DND-41 (cell line): Measurements from ENCODE around the gene DNAH12.

Experiments used
- ATAC-seq: fragments of 200-7000 bp; cut with Tn5 transposase; 3 replicates; pipeline ENCODE4 v1.9.1; 2021; ENCODE audit warnings: low read depth; ENCODE audit not compliant: insufficient read depth
- DNase-seq: peaks from one replicate; pipeline ENCODE4 v3.0.0-alpha.2; 2020
- H2AFZ ChIP-seq: 2 replicates; pipeline ENCODE4 v1.6.0; 2012; ENCODE audit warnings: low read depth, low read length
- H3K27ac ChIP-seq: 2 replicates; pipeline ENCODE4 v1.5.1; 2012; ENCODE audit warnings: low read length, inconsistent platforms
- H3K27me3 ChIP-seq: fragments of 200-600 bp; sonication (generic); 2 replicates; pipeline ENCODE4 v1.6.0; 2012; ENCODE audit warnings: low read length, mild to moderate bottlenecking, inconsistent platforms; ENCODE audit not compliant: insufficient read depth, poor library complexity
- H3K36me3 ChIP-seq: 2 replicates; pipeline ENCODE4 v1.5.1; 2012; ENCODE audit warnings: low read length, inconsistent platforms; ENCODE audit not compliant: insufficient read depth
- H3K4me1 ChIP-seq: 2 replicates; pipeline ENCODE4 v1.5.1; 2012; ENCODE audit warnings: mild to moderate bottlenecking, low read length; ENCODE audit not compliant: insufficient read depth
- H3K4me2 ChIP-seq: 2 replicates; pipeline ENCODE4 v1.6.0; 2012; ENCODE audit warnings: mild to moderate bottlenecking, moderate library complexity, low read length, inconsistent platforms; ENCODE audit not compliant: insufficient read depth
- H3K4me3 ChIP-seq, 2 experiments: fragments of 200-600 bp in 1 of 2; shearing (Covaris generic) in 1 of 2; 2 replicates each; pipeline ENCODE4 v1.5.1; 2012 to 2016; ENCODE audit warnings: inconsistent platforms in 2 of 2, low read length in 2 of 2, mild to moderate bottlenecking in 2 of 2, low read depth in 1 of 2, moderate library complexity in 1 of 2
- H3K79me2 ChIP-seq: 2 replicates; pipeline ENCODE4 v1.6.0; 2012; ENCODE audit warnings: low read length, inconsistent platforms; ENCODE audit not compliant: insufficient read depth
- H3K9ac ChIP-seq: 2 replicates; pipeline ENCODE4 v1.6.0; 2012; ENCODE audit warnings: low read depth, mild to moderate bottlenecking, inconsistent platforms, low read length, moderate library complexity
- H3K9me3 ChIP-seq: 2 replicates; pipeline ENCODE4 v1.5.1; 2012; ENCODE audit warnings: low read length, moderate library complexity, mild to moderate bottlenecking, inconsistent platforms; ENCODE audit not compliant: insufficient read depth, severe bottlenecking
- H4K20me1 ChIP-seq: 2 replicates; pipeline ENCODE4 v1.6.0; 2012; ENCODE audit warnings: low read length; ENCODE audit not compliant: insufficient read depth
- CTCF ChIP-seq: IDR thresholded peaks from 2 replicates; pipeline ENCODE4 v1.5.1; 2012; ENCODE audit warnings: borderline replicate concordance, low read length, moderate library complexity, mild to moderate bottlenecking; ENCODE audit not compliant: poor library complexity, severe bottlenecking; ENCODE audit errors: extremely low read depth
- EZH2 ChIP-seq: IDR thresholded peaks from 3 replicates; pipeline ENCODE4 v1.6.1; 2012; ENCODE audit warnings: borderline replicate concordance, low read depth, mild to moderate bottlenecking, moderate library complexity, low read length, inconsistent platforms; ENCODE audit not compliant: severe bottlenecking

Gene DNAH12

GRCh38 chr3:57505901-57506300 lies 38.2 kb downstream of the DNAH12 start:
- H3K36me3 ChIP-seq, result no peaks in the 10 kb centered on the region
- TF ChIP-seq CTCF, result no peak
- no peak for TF ChIP-seq EZH2
- ATAC-seq, result no peak

GRCh38 chr3:57500506-57500905 lies 43.6 kb downstream of the DNAH12 start:
- no peak overlapping the region for H3K27ac ChIP-seq
- H3K9me3 ChIP-seq, result no peaks in the 10 kb centered on the region
- no peaks in the 10 kb centered on the region for H3K27me3 ChIP-seq
- no peaks in the 10 kb centered on the region for H3K36me3 ChIP-seq
- H3K4me2 ChIP-seq, result no peak overlapping the region
- H3K4me1 ChIP-seq, result no peaks in the 10 kb centered on the region
- H3K9ac ChIP-seq, result no peak overlapping the region
- no peak for TF ChIP-seq EZH2
- TF ChIP-seq CTCF, result no peak
- H3K79me2 ChIP-seq, result no peaks in the 10 kb centered on the region
- no peak overlapping the region for H2AFZ ChIP-seq
- no peak for ATAC-seq
- H4K20me1 ChIP-seq, result no peaks in the 10 kb centered on the region
- H3K4me3 ChIP-seq, result no peak overlapping the region
- DNase-seq, result no peak

More at GRCh38 chr3:57505901-57506300, 38.2 kb downstream of the DNAH12 start:
- Histone ChIP-seq H3K79me2 (no peaks in the 10 kb centered on the region), H3K27ac (no peak overlapping the region), H3K9ac (no peak overlapping the region), H3K4me3 (no peak overlapping the region), H3K4me1 (no peaks in the 10 kb centered on the region), H3K9me3 (no peaks in the 10 kb centered on the region), H4K20me1 (no peaks in the 10 kb centered on the region), H3K4me2 (no peak overlapping the region), H3K27me3 (peaks cover 3% of the 10 kb centered on the region), H2AFZ (no peak overlapping the region)
- no peak for DNase-seq

- H3K27me3 ChIP-seq, result no peaks in the 10 kb centered on the region
- H3K4me2 ChIP-seq, result no peak overlapping the region
- no peak for ATAC-seq
- no peaks in the 10 kb centered on the region for H3K9me3 ChIP-seq
- no peaks in the 10 kb centered on the region for H3K79me2 ChIP-seq
- no peaks in the 10 kb centered on the region for H4K20me1 ChIP-seq
- H3K9ac ChIP-seq, result no peak overlapping the region
- no peaks in the 10 kb centered on the region for H3K36me3 ChIP-seq
- H3K4me1 ChIP-seq, result no peaks in the 10 kb centered on the region
- DNase-seq, result no peak
- TF ChIP-seq CTCF (no peak), EZH2 (no peak)
- no peak overlapping the region for H2AFZ ChIP-seq
- no peak overlapping the region for H3K4me3 ChIP-seq
- no peak overlapping the region for H3K27ac ChIP-seq
Observed at GRCh38 chr3:57497904-57498303, 46.2 kb downstream of the DNAH12 start.

- ATAC-seq, result no peak
- no peak overlapping the region for H3K4me2 ChIP-seq
Observed at GRCh38 chr3:57484563-57484962, 59.6 kb downstream of the DNAH12 start.

More at GRCh38 chr3:57484563-57484962, 59.6 kb downstream of the DNAH12 start:
- Histone ChIP-seq H2AFZ (no peak overlapping the region), H3K9ac (no peak overlapping the region), H3K4me1 (no peaks in the 10 kb centered on the region), H3K9me3 (no peaks in the 10 kb centered on the region), H3K36me3 (no peaks in the 10 kb centered on the region), H3K4me3 (no peak overlapping the region), H3K27me3 (no peaks in the 10 kb centered on the region), H4K20me1 (no peaks in the 10 kb centered on the region), H3K79me2 (no peaks in the 10 kb centered on the region), H3K27ac (no peak overlapping the region)
- no peak for TF ChIP-seq CTCF
- no peak for TF ChIP-seq EZH2
- DNase-seq, result no peak
